NCI-H2029 treated with DMSO at 0.1 percent for 48 hours (cell line): Measurements from ENCODE around the gene MEST.
"Not testable (repeated sequence)": the region's sequence is repeated elsewhere in the genome, so short reads cannot be mapped to it uniquely, and the experiment has no call there.

Experiments
- DNase-seq: peaks from one replicate; lab custom pipeline; 2025; lab: John Stamatoyannopoulos, UW

The MEST gene

DNA sequence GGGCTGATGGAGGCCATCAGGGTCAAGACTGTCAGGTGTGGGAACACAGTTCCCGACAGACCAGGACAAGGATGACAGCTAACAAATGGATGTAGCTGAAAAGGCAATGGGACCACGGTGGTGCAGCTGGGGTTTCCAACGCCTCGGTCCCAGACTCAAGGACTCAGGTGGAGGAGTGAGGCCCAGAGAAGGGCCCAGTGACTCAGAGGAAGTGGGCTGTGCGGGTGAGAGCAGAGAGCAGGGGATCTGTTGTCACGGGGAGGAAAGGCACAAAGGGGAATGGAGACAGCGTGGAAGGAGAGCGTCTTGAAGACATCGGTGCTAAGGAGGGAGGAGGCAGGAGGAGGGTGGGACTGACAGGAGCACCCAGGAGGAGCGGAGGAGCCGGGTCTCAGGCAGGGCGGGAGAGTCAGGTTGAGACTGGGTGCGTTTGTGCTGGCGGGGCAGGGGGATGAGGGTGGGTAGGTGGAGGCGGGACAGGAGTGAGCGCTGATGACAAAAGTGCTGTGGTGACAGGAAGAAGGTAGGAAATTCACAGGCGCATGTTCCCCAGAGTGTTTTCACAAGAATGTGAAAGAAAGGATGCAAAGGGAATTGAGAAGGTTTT, 31.7 kb downstream of the MEST start:
- not testable (repeated sequence) for DNase-seq

DNA sequence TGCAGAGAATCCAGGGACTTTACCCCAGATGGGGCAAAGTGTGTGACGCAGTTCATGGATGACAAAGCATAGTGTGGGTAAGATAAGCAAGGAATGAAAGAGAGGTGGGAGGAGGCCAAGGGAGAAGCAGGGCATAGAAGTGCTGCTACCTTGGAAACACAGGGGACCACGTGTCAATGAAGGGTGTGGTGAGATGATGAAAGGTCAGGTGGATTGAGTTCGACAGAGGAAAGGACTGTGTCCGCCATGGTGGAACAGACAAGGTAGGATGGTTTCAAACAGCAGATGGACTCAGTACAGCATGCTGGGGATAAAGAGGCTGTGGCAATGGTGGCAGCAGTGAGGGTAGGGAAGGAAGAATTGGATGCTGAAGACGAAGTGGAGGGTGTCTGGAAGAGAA, 32.7 kb downstream of the MEST start:
- no peak for DNase-seq

DNA sequence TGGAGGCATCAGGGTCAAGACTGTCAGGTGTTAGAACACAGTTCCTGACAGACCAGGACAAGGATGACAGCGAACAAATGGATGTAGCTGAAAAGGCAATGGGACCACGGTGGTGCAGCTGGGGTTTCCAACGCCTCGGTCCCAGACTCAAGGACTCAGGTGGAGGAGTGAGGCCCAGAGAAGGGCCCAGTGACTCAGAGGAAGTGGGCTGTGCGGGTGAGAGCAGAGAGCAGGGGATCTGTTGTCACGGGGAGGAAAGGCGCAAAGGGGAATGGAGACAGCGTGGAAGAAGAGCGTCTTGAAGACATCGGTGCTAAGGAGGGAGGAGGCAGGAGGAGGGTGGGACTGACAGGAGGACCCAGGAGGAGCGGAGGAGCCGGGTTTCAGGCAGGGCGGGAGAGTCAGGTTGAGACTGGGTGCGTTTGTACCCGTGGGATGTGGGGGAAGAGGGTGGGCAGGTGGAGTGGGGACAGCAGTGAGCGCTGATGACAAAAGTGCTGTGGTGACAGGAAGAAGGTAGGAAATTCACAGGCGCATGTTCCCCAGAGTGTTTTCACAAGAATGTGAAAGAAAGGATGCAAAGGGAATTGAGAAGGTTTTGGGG, 36.0 kb downstream of the MEST start:
- DNase-seq: not testable (repeated sequence)

DNA sequence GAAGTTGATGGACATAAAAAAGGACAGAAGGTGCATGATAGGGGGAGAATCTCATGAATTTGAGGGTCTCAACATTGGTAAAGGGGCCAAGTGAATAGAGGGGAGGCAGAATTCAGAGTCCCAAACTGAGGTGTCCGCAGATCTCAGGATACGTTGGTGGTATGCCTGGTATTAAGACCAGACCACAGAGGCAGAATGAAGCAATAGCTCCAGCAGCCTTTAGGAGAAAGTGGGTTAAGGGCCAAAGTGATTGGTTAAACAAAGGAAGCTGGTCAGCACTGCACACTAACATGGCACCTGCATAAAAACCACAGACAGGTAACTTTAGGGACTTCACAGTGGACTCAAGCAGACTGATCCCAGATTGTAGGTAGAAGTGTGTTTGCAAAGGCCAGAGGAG, 37.5 kb downstream of the MEST start:
- DNase-seq: no peak

DNA sequence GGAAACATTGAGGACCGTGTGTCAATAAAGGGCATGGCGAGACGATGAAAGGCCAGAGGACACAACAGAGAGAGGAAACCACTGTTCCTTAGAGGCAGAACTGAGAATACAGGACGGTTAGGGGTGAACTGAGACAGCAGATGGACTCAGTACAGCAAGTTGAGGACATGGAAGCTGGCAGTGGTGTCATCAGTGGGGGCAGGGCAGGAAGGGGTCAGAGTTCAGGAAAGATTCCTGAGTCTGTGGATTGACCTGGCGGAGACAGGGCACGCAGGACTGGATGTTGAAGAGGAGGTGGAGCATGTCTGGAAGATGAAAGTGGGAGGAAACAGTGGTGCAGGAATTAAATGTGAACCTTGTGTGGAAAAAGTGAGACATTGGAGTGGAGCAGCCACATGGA, 46.0 kb downstream of the MEST start:
- DNase-seq: not testable (repeated sequence)

DNA sequence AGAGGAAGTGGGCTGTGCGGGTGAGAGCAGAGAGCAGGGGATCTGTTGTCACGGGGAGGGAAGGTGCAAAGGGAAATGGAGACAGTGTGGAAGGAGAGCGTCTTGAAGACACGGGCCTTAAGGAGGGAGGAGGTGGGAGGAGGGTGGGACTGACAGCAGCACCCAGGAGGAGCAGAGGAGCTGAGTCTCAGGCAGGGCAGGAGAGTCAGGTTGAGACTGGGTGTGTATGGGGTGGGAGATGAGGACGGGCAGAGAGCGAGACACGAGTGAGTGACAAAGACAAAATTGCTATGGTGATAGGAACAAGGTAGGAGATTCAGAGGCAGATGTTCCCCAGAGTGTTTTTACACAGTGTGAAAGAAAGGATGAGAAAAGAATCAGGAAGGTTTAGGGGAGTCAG, 49.4 kb downstream of the MEST start:
- DNase-seq: not testable (repeated sequence)

DNA sequence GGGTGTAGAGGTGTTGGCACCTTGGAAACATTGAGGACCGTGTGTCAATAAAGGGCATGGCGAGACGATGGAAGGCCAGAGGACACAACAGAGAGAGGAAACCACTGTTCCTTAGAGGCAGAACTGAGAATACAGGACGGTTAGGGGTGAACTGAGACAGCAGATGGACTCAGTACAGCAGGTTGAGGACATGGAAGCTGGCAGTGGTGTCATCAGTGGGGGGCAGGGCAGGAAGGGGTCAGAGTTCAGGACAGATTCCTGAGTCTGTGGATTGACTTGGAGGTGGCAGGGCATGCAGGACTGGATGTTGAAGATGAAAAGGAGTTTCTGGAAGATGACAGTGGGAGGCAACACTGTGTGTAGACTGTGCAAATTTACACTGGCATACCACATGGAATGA, 50.4 kb downstream of the MEST start:
- not testable (repeated sequence) for DNase-seq

DNA sequence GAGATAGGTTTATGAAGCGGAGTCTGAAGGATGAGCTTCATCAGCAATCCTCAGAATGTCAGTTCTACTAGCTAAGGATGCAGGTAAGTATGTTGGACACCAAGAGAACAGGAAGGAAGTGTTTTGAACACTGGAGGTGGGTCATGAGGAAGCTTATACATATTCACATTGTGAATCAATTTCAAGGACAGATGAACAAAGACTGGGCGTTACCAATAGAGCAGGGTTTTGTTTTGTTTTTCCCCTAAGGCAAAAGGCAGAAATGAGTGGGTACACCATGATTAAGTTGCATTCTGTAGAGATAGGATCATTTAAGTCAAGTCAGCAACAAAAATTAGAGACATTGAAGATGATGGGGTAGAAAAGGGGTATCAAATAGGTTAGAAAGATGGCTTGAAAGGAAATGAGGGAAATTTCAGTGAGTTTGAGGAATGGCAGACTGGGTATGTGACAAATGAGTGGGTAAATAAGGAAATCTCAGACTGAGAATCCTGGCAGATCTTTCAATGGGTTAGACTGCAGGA, 51.7 kb downstream of the MEST start:
- no peak for DNase-seq

DNA sequence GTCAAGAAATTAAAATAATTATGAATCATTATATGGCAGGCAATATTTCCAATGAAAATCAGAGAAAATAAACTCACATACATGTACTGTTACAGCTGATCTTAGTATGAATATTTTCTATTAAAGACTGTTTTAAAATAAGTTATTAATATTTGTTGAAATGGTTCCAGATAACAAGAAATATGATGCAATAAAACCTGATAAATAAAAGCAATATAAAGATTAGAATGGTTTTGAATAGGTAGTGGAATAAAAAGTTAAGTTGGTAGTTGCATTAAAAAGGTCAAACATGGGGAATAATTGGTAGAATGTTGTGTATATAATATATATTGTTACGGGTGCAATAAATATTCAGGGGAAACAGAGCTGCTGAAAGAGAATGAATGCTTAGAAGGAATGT, 52.5 kb downstream of the MEST start:
- no peak for DNase-seq

DNA sequence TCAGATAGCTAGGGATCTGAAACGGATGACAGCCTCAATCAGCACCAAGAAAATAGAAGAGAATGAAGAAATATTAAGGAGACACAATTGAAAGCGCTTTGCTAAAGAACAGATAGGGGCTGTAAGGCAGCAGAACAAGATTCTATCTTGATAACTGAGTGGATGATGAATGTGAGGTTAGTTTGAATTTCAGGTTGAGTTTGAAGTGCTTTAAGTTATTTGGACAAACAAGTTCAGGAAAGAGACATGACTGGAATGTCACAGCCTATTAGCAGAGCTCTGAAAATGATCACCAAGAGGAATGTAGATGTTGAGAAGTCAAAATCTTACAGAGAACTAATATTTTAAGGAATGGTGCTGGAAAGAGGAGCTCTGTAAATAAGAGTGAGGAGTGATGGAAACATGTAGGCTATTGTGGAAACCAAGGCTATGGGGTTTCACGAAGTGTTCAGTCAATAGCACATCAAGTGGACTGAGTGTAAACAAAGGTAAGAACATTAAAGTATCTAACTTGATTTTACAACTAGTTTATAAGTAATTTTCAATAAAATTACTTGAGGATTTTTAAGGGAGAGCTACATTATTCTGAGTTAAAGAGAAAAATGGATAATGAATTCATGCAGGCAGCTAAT, 61.6 kb downstream of the MEST start:
- no peak for DNase-seq

DNA sequence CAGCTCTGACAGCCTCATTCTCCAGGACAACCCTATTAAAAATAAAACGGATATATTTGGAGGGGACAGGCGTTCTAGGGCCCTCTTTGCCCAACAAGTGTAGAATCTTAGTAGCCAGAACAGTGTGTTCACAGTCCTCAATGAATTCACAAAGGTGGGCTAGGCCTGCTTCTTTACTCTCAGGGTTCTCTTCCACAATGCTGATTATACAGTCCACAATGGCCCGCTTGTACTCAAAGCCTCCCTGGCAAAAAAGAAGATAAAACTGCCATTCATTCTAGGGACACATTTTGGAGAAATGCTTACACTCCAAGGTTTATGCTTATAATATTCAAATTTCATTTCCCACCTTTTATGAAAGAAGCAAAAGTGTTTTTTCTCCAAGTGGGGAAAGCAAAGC, 62.6 kb downstream of the MEST start:
- DNase-seq: no peak
